HL-60 (cell line): ENCODE data around the gene CCDC106.

Experiments used
- DNase-seq, 2 experiments: peaks; one replicate each; pipeline ENCODE4 v3.0.0-alpha.2; 2010 to 2020; ENCODE audit warnings: low read depth in 1 of 2, low spot score in 1 of 2
- H3K27ac ChIP-seq: fragments of 250-450 bp; sonication (Bioruptor Pico); replicated peaks from 2 replicates; pipeline ENCODE4 v1.5.1; 2020; ENCODE audit warnings: mild to moderate bottlenecking, moderate library complexity
- H3K27me3 ChIP-seq: fragments of 250-450 bp; sonication (Bioruptor Pico); 2 replicates; pipeline ENCODE4 v1.5.1; 2021; ENCODE audit warnings: mild to moderate bottlenecking, moderate library complexity; ENCODE audit not compliant: insufficient read depth, poor library complexity, severe bottlenecking
- H3K4me3 ChIP-seq: replicated peaks from 2 replicates; pipeline ENCODE4 v1.5.1; 2011; ENCODE audit warnings: mild to moderate bottlenecking, control low read depth, low read length; ENCODE audit not compliant: insufficient read depth
- CTCF ChIP-seq: IDR thresholded peaks from one replicate; pipeline ENCODE4 v1.5.1; 2011; ENCODE audit warnings: low read length, control low read depth, inconsistent platforms; ENCODE audit not compliant: insufficient read depth
- GABPA ChIP-seq: IDR thresholded peaks from 2 replicates; pipeline ENCODE4 v1.6.1; 2012; ENCODE audit warnings: low read depth
- POLR2AphosphoS5 ChIP-seq: IDR thresholded peaks from 2 replicates; pipeline ENCODE4 v1.6.1; 2012; ENCODE audit warnings: low read depth
- REST ChIP-seq: IDR thresholded peaks from 2 replicates; pipeline ENCODE4 v1.6.1; 2012; ENCODE audit warnings: low read depth; ENCODE audit not compliant: insufficient replicate concordance
- SPI1 ChIP-seq: IDR thresholded peaks from 2 replicates; pipeline ENCODE4 v1.6.1; 2012; ENCODE audit warnings: low read depth, mild to moderate bottlenecking, borderline replicate concordance

Gene CCDC106

GRCh38 chr19:55656552-55656951 is 8.5 kb downstream of the CCDC106 start:
- Histone ChIP-seq H3K27me3 (no peaks in the 10 kb centered on the region), H3K27ac (peak overlapping the region; percentile 99), H3K4me3 (peak overlapping the region; percentile 87)
- DNase-seq = no peak
- TF ChIP-seq REST = no peak
- no peak for TF ChIP-seq SPI1
- TF ChIP-seq GABPA = no peak
- no peak for TF ChIP-seq POLR2AphosphoS5
- TF ChIP-seq CTCF = no peak

GRCh38 chr19:55656988-55657747 is 9.2 kb downstream of the CCDC106 start:
- TF ChIP-seq GABPA = no peak
- TF ChIP-seq CTCF = no peak
- Histone ChIP-seq H3K27ac (peak overlapping the region; percentile 99), H3K4me3 (peak overlapping the region; percentile 87), H3K27me3 (no peaks in the 10 kb centered on the region)
- peak in 1 of 2 experiments; percentile 43 for DNase-seq

GRCh38 chr19:55658846-55659459 is 10.9 kb downstream of the CCDC106 start:
- Histone ChIP-seq H3K27ac (peak overlapping the region; percentile 8), H3K4me3 (peak overlapping the region; percentile 17), H3K27me3 (no peaks in the 10 kb centered on the region)
- TF ChIP-seq POLR2AphosphoS5 (no peak), SPI1 (no peak), GABPA (no peak), CTCF (no peak), REST (no peak)
- no peak for DNase-seq
